T-helper 2 cell (primary cell): ENCODE data around the gene AMMECR1L.
"Not testable (repeated sequence)": the region's sequence is repeated elsewhere in the genome, so short reads cannot be mapped to it uniquely, and the experiment has no call there.

Experiments
- DNase-seq, 5 experiments: peaks; one replicate each; pipeline versions ENCODE4 v3.0.0 to v3.0.0-alpha.2; 2012 to 2022
- total RNA-seq, 2 donors: gene quantifications; one replicate each; lab custom pipeline; 2026; lab: John Stamatoyannopoulos, UW

Gene AMMECR1L
- total RNA-seq: 58.3 to 62.0 reads per million in 2 donors

GRCh38 chr2:127885780-127886592, at the start of gene AMMECR1L:
TSS of gene AMMECR1L (minus strand) at chr2:127885956. CDS start at chr2:127874234, 11,722 bp downstream.
- peak; percentile 44 to 82 (median 61) for DNase-seq

DNA sequence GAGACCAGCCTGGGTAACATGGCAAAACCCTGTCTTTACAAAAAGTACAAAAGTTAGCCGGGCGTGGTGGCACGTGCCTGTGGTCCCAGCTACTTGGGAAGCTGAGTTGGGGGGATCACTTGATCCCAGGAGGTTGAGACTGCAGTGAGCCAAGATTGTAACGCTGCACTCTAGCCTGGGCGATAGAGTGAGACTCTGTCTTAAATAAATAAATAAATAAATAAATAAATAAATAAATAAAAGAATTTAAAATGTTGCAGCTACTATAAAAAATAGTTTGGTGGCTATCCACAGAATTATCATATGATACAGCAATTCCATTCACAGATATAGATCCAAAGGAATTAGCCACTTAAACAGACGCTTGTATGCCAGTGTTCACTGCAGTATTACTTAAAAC, 49.6 kb upstream of the AMMECR1L start:
- no peak for DNase-seq

- DNase-seq: no peak
Observed at GRCh38 chr2:127932199-127932876, 46.6 kb upstream of the AMMECR1L start.

GRCh38 chr2:127929449-127929848, 43.7 kb upstream of the AMMECR1L start:
- no peak for DNase-seq

- DNase-seq: no peak
Observed at GRCh38 chr2:127927384-127927783, 41.6 kb upstream of the AMMECR1L start.

DNA sequence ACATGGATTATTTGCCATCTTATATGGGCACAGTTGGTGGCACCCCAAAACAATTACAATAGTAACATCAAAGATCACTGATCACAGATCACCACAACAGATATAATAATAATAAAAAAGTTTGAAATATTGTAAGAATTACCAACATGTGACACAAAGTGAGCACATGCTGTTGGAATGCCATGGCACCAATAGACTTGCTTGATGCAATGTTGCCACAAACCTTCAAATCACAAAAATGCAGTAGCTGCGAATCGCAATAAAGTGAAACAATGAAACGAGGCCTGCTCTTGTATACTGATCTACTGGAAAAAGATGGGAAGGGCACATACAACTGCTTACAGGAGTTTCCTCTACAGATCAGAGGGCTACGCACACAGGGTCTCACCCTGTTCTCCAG, 32.2 kb upstream of the AMMECR1L start:
- no peak for DNase-seq

GRCh38 chr2:127913808-127914457, 28.2 kb upstream of the AMMECR1L start:
- no peak for DNase-seq

DNA sequence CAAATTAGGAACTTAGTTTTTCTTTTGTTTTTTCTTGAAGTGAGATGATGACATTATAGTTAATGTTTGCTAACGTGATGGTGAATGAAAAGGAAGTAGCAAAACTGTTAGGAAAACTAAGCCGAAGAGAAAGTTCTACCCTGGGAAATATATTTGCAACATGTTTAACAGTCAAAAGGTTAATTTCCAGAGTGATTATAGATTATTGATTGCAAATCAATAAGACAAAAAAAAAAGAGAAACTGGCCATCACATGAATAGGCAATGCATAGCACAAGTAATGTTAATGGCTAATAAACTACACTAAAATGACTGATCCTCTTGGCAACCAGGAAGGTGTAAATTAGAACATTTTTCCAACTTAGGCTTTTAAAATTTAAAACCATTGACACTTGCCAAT, 26.0 kb upstream of the AMMECR1L start:
- DNase-seq: no peak

- no peak for DNase-seq
Observed at GRCh38 chr2:127910415-127910814, 24.7 kb upstream of the AMMECR1L start.

- no peak for DNase-seq
Observed at GRCh38 chr2:127909019-127909418, 23.3 kb upstream of the AMMECR1L start.

GRCh38 chr2:127907733-127908400, 22.1 kb upstream of the AMMECR1L start:
- DNase-seq: not testable (repeated sequence)

DNA sequence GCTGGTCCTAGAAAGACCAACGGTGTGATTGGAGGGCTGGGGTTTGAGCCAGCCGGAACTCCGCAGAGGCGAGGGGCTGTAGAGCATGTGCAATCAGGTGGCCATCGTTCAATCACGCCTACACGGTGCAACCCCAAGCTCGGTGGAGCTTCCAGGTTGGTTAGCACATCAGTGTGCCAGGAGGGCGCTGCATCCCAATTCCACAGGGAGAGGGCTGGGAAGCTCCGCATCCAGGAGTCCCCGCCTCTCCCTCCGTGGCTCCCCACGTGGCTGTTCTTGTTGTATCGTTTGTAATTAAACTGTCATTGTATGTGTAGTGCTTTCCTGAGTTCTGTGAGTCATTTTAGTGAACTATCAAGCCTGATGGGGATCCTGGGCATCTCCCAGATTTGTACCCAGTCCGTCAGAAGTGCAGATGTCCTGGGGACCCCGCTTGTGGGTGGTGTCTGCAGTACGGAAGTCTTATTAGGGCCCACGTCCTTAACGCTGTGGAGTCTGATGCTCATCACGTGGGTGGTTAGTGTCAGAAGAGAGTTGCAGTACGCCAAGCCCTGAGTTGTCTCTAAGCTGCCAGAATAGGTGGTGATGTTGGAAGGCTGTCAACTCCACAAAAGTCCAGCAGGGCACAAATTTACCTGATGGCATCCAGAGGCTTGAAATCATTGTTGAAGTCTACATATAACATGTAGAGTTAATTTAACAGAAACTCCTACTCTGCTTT, 20.6 kb upstream of the AMMECR1L start:
- DNase-seq: no peak

DNA sequence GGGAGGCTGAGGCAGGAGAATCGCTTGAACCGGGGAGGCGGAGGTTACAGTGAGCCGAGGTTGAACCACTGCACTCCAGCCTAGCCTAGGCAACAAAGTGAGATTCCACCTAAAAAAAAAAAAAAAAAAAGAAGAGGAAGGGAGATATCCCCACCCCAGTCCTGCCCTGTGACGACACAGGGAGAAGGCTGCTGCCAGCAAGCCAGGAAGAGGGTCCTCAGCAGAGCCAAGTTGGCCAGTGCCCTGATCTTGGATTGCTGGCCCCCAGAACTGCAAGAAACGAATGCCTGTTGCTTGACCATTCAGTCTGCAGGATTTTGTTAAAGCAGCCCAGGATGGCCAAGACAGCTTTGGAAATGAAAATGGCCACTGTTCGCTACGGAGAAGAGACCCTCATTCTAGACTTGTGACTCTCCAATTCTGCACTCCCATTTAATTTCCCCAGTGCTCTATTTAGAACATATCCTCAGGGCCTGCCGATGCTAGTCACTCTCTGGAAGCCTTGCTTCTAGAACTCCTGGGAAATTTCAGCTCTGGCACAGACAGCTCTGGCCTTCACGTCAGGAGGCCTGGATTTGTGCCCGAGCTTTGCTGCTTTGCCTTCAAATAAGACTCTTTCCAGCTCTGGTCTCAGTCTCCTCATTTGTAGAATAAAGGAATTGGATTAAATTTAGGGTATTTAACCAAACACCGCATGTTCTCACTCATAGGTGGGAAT, 15.7 kb upstream of the AMMECR1L start:
- DNase-seq: no peak

DNA sequence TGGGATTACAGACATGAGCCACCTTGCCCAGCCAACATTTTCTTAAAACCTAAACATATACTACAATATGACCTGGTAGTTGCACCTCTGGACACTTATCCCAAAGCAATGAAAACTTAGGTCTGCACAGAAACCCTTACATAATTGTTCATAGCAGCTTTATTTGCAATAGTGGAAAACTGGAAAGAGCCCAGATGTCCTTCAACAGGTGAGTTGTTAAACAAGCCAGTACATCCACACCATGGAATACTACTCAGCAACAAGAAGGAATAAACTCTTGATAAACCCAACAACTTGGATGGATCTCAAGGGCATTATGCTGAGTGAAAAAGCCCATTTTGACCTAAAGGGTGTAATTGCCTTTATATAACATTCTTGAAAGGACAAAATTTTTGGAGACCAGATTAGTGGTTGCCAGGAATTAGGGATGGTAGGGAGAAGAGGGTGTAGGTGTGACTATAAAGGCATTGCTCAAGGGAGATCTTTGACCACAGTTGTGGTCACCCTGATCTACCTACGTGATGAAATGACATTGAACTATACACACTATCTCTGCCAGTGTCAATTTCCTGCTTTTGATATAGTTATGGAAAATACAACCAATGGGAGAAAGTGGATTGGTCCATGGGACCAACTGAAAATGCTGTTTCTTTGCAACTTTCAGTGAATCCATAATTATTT, 11.9 kb upstream of the AMMECR1L start:
- DNase-seq: no peak

DNA sequence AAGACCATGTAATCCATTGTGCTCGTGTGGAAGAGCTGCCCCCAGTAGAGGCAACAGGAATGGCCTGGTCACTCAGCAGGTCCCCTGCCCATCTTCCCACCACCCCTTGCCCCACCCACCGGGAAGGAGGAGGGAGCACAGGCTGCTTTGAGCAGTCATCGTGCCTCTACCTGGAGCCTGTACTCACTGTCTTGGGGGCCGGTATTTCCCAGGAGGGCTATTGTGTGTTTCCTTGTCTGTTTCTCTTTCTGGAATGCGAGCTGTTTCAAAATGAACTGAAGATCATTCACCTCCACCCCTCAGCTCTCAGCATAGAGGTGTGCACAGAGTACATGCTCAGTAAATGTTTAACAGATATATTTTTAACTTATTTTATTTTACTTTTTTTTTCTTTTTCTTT, 7.7 kb upstream of the AMMECR1L start:
- DNase-seq: no peak

GRCh38 chr2:127893033-127893432, 7.3 kb upstream of the AMMECR1L start:
- no peak for DNase-seq

DNA sequence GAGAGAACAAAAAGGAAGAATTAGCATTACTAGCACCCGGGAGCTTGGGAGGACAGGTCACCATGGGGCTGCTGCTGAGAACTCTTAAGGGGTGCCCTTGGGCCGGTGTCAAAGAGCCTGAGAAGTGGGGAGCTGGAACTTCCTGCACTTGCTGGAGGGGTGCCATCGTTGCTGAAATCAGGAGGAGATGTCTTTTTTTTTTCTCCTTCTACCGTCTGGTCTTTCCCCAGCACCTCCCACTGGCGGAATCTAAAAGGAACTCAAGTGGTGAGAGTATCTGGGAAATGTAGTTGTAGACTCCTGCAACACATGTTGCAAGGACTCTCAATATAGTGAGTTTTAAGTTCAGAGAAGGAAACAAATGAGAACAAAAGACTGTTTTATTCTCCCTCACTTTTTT, 6.1 kb upstream of the AMMECR1L start:
- DNase-seq: no peak

DNA sequence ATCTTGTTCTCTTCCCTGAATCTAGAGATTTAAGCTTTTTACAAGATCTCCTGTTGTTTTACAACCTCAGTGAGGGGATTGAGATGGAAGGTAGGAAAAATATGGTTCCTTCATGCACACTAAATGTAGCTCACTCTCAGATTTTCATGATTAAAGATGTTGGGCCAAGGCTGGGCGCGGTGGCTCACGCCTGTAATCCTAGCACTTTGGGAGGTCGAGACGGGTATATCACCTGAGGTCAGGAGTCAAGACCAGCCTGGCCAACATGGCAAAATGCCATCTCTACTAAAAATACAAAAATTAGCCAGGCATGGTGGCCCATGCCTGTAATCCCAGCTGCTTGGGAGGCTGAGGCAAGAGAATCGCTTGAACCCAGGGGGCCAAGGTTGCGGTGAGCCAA, 5.0 kb upstream of the AMMECR1L start:
- DNase-seq: not testable (repeated sequence)

DNA sequence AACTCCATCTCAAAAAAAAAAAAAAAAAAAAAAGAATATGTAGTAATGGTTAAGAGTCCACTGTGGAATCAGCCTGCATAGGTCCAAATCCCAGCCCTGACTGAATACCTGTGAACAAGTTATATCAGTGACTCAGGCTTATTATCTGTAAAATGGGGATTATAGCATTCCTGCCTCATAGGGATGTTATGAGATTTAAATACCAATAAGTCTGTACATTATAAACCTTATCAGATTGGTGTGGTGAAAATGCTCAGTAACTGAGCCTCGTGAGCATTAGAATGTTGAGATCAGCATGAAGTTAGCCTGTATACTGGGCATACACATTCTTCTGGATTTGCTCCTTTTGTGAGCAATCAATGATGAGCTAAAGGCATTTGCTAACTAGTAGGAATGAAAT, 3.0 kb upstream of the AMMECR1L start:
- DNase-seq: no peak

- DNase-seq: no peak
Observed at GRCh38 chr2:127887776-127888130, 2.0 kb upstream of the AMMECR1L start.
